WTC11 (cell line): ENCODE results near the gene SSTR5.
"Not testable (repeated sequence)": the region's sequence is repeated elsewhere in the genome, so short reads cannot be mapped to it uniquely, and the experiment has no call there.

Experiments used
- CTCF ChIP-seq: fragments of 200-600 bp; IDR thresholded peaks from 2 replicates; pipeline ENCODE4 v1.8.0; 2022; ENCODE audit warnings: antibody characterized with exemption
- JUN ChIP-seq: sonication (generic); formaldehyde crosslinking; IDR thresholded peaks from 2 replicates; pipeline ENCODE4 v1.8.0; 2023; ENCODE audit warnings: mild to moderate bottlenecking, missing genetic modification reagents
- KAT7 ChIP-seq: sonication (generic); formaldehyde crosslinking; IDR thresholded peaks from 2 replicates; pipeline ENCODE4 v1.8.1; 2023; ENCODE audit warnings: missing genetic modification reagents, mild to moderate bottlenecking, borderline replicate concordance
- TCF7 ChIP-seq: sonication (generic); formaldehyde crosslinking; IDR thresholded peaks from 2 replicates; pipeline ENCODE4 v1.8.0; 2022; ENCODE audit warnings: mild to moderate bottlenecking, low read depth, missing genetic modification reagents, moderate library complexity

- not testable (repeated sequence) for TF ChIP-seq KAT7 (CRISPR knock-in tag); CTCF; TCF7; JUN (CRISPR knock-in tag)
Observed at GRCh38 chr16:1025183-1025809, 47.3 kb upstream of the SSTR5 start.
